Suppressor macrophage treated with lipopolysaccharide for 1 hour (primary cell): Measurements from ENCODE around the gene CDKN2B-AS1.

Experiments used
- DNase-seq, 3 donors: peaks; one replicate each; pipeline ENCODE4 v3.0.0-alpha.2; 2020 to 2022

CDKN2B-AS1 gene

GRCh38 chr9:21982861-21983560, 11.6 kb upstream of the CDKN2B-AS1 start:
- peak in 1 of 3 donors; percentile 54 for DNase-seq

- DNase-seq: peak; percentile 80 to 97 (median 93)
These were observed 11.0 kb upstream of the CDKN2B-AS1 start for GRCh38 chr9:21983561-21983935.

- peak; percentile 70 to 93 (median 83) for DNase-seq
These were observed 10.5 kb upstream of the CDKN2B-AS1 start for GRCh38 chr9:21984101-21984500.

- DNase-seq: no peak
These were observed 8.5 kb upstream of the CDKN2B-AS1 start for GRCh38 chr9:21985964-21986667.

- no peak for DNase-seq
These were observed 6.3 kb upstream of the CDKN2B-AS1 start for GRCh38 chr9:21988056-21988990.

- DNase-seq: no peak
These were observed 5.0 kb upstream of the CDKN2B-AS1 start for GRCh38 chr9:21989440-21990189.

- no peak for DNase-seq
These were observed 3.3 kb upstream of the CDKN2B-AS1 start for GRCh38 chr9:21991072-21991959.

GRCh38 chr9:21993007-21993406, 1.6 kb upstream of the CDKN2B-AS1 start:
- no peak for DNase-seq

GRCh38 chr9:21993893-21994555, 567 bp upstream of the CDKN2B-AS1 start, which contains the start of gene CDKN2A:
Gene CDKN2A, minus strand, starts transcription at chr9:21994392.
- DNase-seq: peak; percentile 68 to 76 (median 75)

- DNase-seq: peak; percentile 96
These were observed 545 bp downstream of the CDKN2B-AS1 start for GRCh38 chr9:21995006-21995665.

GRCh38 chr9:21995666-21996398, 1.2 kb downstream of the CDKN2B-AS1 start:
- DNase-seq: peak; percentile 66 to 82 (median 75)

- no peak for DNase-seq
These were observed 1.8 kb downstream of the CDKN2B-AS1 start for GRCh38 chr9:21996438-21996837.

GRCh38 chr9:21996858-21997257, 2.3 kb downstream of the CDKN2B-AS1 start:
- DNase-seq: no peak

- DNase-seq: no peak
These were observed 2.9 kb downstream of the CDKN2B-AS1 start for GRCh38 chr9:21997480-21997879.

GRCh38 chr9:21998026-21998425, 3.4 kb downstream of the CDKN2B-AS1 start:
- no peak for DNase-seq

- DNase-seq: no peak
These were observed 7.4 kb downstream of the CDKN2B-AS1 start for GRCh38 chr9:22002038-22002437.

- DNase-seq: peak; percentile 53 to 64 (median 59)
These were observed 10.6 kb downstream of the CDKN2B-AS1 start for GRCh38 chr9:22005021-22005701.

- DNase-seq: peak in 2 of 3 donors; percentile 10
These were observed 11.4 kb downstream of the CDKN2B-AS1 start for GRCh38 chr9:22005702-22006606.
